ENCODE results near the gene CETN3. TPM values are rescaled to one million over a fixed set of nuclear protein-coding genes. Genes with fewer than 3 reads are reported as not detected.

Gene CETN3
- total RNA-seq, 1 experiment from 2014 or later: 42.2 TPM

GRCh38 chr5:90399251-90399650, 10.3 kb downstream of the CETN3 start:
- Mint-ChIP-seq H3K4me3 (no peak overlapping the region), H3K36me3 (peaks cover 19% of the 10 kb centered on the region), H3K4me1 (no peaks in the 10 kb centered on the region), H3K27me3 (ENCODE audit: low read depth) (no peaks in the 10 kb centered on the region), H3K27ac (no peak overlapping the region), H3K9me3 (no peaks in the 10 kb centered on the region)
- DNase-seq (ENCODE audit: low spot score): no peak
- TF ChIP-seq CDX4 (CRISPR knock-in tag; IDR thresholded peaks at IDR 0.05; ENCODE audit: borderline replicate concordance) (no peak), IRF1 (CRISPR knock-in tag; IDR thresholded peaks at IDR 0.05) (no peak), ARID4B (CRISPR knock-in tag; IDR thresholded peaks at IDR 0.05; ENCODE audit: borderline replicate concordance) (no peak), STAT6 (CRISPR knock-in tag; conservative IDR thresholded peaks at IDR 0.05; ENCODE audit: low read depth) (no peak), IRF2 (CRISPR knock-in tag; IDR thresholded peaks at IDR 0.05; ENCODE audit: borderline replicate concordance, low read depth) (no peak), CBFB (CRISPR knock-in tag; IDR thresholded peaks at IDR 0.05; ENCODE audit: low read depth) (no peak), TP53 (CRISPR knock-in tag; IDR thresholded peaks at IDR 0.05) (no peak), ELF4 (CRISPR knock-in tag; IDR thresholded peaks at IDR 0.05; ENCODE audit: low read depth) (no peak), CREB1 (CRISPR knock-in tag; IDR thresholded peaks at IDR 0.05) (no peak), ZNF671 (CRISPR knock-in tag; IDR thresholded peaks at IDR 0.05) (no peak), ZNF138 (CRISPR knock-in tag; conservative IDR thresholded peaks at IDR 0.05) (no peak), NFE2L1 (CRISPR knock-in tag; IDR thresholded peaks at IDR 0.05) (no peak), NFYB (CRISPR knock-in tag; conservative IDR thresholded peaks at IDR 0.05; ENCODE audit: low read depth) (no peak)
- ChIA-PET CTCF (no interaction called here), POLR2A (no interaction called here)
- no peak for ATAC-seq

- ChIA-PET CTCF (no interaction called here), POLR2A (no interaction called here)
- DNase-seq (ENCODE audit: low spot score) (no peak), ATAC-seq (no peak)
- H3K27ac Mint-ChIP-seq: no peak overlapping the region
- no peaks in the 10 kb centered on the region for H3K9me3 Mint-ChIP-seq
- no peak overlapping the region for H3K4me3 Mint-ChIP-seq
- H3K36me3 Mint-ChIP-seq: peaks cover 19% of the 10 kb centered on the region
- no peaks in the 10 kb centered on the region for H3K27me3 Mint-ChIP-seq (ENCODE audit: low read depth)
- H3K4me1 Mint-ChIP-seq: no peaks in the 10 kb centered on the region
- TF ChIP-seq ZNF423 (CRISPR knock-in tag; IDR thresholded peaks at IDR 0.05): no peak
- no peak for TF ChIP-seq ATF2 (CRISPR knock-in tag; IDR thresholded peaks at IDR 0.05; ENCODE audit: borderline replicate concordance, low read depth)
- no peak for TF ChIP-seq EMX1 (CRISPR knock-in tag; IDR thresholded peaks at IDR 0.05)
- TF ChIP-seq NFE2L1 (CRISPR knock-in tag; IDR thresholded peaks at IDR 0.05): no peak
- TF ChIP-seq ZBTB43 (CRISPR knock-in tag; IDR thresholded peaks at IDR 0.05): no peak
- no peak for TF ChIP-seq FOXP1 (CRISPR knock-in tag; IDR thresholded peaks at IDR 0.05; ENCODE audit: borderline replicate concordance)
- TF ChIP-seq ZMAT4 (CRISPR knock-in tag; IDR thresholded peaks at IDR 0.05): no peak
- TF ChIP-seq HMGA2 (CRISPR knock-in tag; IDR thresholded peaks at IDR 0.05): no peak
- TF ChIP-seq CBFB (CRISPR knock-in tag; IDR thresholded peaks at IDR 0.05; ENCODE audit: low read depth): no peak
Measured at GRCh38 chr5:90398726-90399125, 10.8 kb downstream of the CETN3 start.

Data from WTC11 (cell line).